SW 1271 (cell line): ENCODE results near the gene MYO1F.
"Not testable (repeated sequence)": the region's sequence is repeated elsewhere in the genome, so short reads cannot be mapped to it uniquely, and the experiment has no call there.

Source experiments
- DNase-seq, 2 experiments: peaks; one replicate each; lab custom pipeline; 2025; lab: John Stamatoyannopoulos, UW

The MYO1F gene

DNA sequence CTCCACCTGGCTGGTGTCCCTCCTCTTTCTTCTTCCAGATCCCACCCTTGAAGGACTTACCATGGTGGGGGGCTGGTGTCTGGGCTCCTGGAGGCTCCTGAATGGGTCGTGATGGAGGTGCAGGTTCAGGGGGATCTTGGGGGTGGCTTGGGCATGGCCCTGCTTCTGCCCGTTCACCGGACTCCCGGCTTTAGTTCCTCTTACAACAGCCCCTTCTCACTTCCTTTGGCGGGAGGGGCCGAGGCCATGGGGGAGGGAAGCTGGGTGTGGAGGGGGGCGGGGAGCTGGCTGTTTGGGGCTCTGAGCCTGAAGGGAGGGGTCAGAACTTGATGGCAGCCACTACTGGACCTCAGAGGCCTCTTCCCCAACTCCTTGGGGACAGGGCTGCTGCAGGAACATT is at the start of gene MYO1F:
MYO1F (minus strand) TSS at position 196 of the 400 bp plus-strand sequence; CDS start at position 63, 133 bp downstream.
- no peak for DNase-seq

DNA sequence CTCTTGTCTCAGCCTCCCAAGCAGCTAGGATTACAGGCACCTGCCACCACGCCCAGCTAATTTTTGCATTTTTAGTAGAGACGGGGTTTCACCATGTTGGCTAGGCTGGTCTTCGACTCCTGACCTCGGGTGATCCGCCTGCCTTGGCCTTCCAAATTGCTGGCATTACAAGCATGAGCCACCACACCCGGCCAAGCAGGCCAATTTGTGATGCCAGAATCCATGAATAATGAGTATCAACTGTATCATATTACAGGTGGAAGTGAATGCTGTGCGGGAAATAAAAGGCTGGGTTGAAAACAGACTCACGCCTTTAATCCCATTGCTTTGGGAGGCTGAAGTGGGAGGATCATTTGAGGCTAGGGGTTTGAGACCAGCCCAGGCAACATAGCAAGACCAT is 49.6 kb upstream of the MYO1F start:
- no peak for DNase-seq

DNA sequence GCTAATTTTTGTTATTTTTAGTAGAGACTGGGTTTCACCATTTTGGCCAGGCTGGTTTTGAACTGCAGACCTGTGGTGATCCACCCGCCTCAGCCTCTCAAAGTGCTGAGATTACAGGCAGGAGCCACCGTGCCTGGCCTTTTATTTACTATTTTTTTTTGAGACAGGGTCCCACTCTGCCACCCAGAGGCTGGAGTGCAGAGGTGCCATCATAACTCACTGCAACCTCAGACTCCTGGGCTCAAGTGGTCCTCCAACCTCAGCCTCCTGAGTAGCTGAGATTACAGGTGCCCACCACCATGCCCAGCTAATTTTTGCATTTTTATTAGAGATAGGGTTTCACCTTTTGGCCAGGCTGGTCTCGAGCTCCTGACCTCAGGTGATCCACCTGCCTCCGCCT is 45.6 kb upstream of the MYO1F start:
- DNase-seq, result not testable (repeated sequence)

DNA sequence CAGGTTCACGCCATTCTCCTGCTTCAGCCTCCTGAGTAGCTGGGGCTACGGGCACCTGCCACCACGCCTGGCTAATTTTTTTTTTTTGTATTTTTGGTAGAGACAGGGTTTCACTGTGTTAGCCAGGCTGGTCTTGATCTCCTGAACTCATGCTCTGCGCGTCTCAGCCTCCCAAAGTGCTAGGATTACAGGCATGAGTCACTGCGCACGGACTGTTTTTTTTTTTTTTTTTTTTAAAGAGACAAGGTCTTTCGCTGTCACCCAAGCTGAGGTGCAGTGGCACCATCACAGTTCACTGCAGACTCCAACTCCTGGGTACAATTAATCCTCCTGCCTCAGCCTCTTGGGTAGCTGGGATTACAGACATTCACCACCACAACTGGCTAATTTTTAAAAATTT is 41.5 kb upstream of the MYO1F start:
- DNase-seq, result peak in 1 of 2 experiments; percentile 27

DNA sequence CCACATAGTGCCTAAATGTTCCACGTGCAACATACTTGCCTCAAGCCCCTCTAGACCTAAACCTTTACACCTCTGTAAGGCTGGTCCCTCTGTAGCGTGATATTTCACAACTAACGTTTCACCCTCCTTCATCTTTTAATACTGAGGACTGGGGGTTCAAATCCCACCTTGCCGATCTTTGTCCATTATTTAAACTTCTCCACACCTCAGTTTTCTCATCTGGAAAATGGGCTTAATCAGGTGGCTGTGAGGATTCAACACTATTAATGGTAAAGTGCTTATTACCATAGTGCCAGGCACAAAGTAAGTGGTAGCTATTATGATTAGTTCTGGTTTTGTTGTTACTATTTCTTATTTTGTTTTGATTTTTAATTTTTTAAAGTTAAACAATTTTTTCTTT is 40.7 kb upstream of the MYO1F start:
- DNase-seq, result no peak

DNA sequence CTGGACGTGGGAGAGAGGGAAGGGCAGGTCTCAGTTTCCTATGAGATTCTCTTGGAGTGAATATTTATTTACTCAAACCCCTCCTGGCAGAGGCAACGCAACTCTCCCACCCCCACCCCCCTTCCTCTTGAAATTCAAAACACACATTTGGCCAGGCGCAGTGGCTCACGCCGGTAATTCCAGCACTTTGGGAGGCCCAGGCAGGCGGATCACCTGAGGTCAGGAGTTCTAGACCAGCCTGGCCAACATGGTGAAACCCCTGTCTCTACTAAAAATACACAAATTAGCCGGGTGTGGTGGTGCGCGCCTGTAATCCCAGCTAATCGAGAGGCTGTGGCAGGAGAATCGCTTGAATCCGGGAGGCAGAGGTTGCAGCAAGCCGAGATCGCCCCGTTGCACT is 40.1 kb upstream of the MYO1F start:
- DNase-seq, result not testable (repeated sequence)

DNA sequence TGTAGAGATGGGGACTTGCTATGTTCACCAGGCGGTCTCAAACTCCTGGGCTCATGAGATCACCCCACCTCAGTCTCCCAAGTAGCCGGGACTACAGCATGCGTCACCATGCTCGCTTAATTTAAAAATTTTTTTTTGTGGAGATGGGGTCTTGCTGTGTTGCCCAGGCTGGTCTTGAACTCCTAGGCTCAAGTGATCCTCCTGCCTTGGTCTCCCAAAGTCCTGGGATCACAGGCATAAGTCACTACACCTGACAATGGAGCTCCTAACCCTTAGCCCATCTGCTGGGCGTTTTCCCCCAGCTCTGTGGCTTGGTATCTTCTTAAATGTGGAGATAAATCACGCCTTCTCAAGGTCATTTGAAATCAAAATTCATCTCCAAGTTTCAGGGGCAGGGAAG is 39.6 kb upstream of the MYO1F start:
- DNase-seq, result no peak

DNA sequence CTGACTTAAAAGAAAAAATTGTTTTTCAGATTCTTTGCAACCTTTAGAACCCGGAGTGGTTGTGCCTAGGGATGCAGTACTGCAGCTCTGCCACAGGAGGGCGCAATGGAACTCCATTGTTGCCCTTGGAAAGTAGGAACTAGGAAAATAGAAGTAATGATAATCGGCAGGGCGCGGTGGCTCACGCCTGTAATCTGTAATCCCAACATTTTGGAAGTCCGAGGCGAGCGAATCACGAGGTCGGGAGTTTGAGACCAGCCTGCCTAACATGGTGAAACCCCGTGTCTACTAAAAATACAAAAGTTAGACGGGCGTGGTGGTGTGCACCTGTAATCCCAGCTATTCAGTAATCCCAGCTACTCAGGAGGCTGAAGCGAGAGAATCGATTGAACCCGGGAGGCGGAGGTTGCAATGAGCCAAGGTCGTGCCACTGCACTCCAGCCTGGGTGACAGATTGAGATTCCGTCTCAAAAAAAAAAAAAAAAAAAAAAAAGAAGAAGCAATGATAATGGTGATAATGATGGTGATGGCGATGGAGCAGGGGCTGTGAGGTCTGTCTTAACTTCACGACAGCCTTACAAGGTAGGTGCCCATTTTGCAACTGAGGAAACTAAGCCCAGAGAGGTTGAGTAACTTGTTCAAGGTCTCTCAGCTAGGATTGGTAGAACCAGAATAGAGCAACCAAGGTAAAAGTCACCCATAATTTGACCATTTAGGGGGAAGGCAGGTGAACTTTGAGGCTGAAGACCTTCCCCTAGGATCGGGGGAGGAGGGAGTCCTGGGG is 38.8 kb upstream of the MYO1F start:
- DNase-seq, result peak in 1 of 2 experiments; percentile 61

DNA sequence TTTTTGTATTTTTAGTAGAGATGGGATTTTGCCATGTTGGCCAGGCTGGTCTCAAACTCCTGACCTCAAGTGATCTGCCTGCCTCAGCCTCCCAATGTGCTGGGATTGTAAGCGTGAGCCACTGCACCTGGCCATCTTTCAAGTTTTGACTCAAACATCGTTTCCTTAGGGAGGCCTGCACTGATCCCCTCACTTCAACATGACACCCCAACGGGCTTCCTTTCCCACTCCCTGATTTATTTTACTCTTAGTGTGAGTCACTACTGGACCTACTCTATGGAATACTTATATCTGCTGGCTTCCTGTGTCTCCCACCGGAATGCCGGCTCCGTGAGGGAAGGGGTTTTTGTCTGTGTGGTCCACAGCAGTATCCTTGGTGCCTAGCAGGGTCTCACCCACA is 37.8 kb upstream of the MYO1F start:
- no peak for DNase-seq

DNA sequence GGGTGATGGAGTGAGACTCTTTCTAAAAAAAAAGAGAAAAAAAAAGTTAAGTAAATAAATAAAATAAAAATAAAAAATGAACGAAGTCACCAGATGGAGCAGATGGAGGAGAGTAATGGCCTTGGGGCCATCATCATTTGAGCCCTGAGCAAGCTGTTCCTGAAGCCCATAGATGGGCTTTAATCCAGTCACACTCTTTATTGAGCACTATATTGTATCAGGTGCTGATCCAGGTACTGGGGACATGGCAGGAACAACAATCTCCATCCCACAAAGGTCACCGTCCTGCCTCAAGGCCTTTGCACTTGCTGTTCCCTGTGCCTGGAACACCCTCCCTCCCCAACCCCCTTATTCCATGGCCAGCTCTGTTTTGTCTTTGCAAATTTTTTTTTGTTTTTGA is 37.2 kb upstream of the MYO1F start:
- DNase-seq, result no peak

DNA sequence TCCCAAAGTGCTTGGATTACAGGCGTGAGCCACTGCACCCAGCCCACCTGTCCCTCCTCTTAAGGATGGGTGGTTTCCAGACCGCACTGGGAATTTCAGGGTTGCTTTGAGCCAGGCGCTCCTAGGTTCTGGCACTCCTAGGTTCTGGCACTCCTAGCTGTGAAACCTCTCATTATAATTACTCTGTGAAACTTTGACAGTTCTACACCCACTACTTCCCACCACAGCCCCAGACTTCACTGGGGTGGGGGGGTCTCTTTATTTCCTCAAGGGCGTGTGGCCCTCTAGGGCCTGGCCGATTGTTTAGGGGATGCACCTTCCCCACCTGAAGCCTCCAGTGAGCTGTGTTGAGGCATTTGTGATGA is 35.5 kb upstream of the MYO1F start:
- no peak for DNase-seq

DNA sequence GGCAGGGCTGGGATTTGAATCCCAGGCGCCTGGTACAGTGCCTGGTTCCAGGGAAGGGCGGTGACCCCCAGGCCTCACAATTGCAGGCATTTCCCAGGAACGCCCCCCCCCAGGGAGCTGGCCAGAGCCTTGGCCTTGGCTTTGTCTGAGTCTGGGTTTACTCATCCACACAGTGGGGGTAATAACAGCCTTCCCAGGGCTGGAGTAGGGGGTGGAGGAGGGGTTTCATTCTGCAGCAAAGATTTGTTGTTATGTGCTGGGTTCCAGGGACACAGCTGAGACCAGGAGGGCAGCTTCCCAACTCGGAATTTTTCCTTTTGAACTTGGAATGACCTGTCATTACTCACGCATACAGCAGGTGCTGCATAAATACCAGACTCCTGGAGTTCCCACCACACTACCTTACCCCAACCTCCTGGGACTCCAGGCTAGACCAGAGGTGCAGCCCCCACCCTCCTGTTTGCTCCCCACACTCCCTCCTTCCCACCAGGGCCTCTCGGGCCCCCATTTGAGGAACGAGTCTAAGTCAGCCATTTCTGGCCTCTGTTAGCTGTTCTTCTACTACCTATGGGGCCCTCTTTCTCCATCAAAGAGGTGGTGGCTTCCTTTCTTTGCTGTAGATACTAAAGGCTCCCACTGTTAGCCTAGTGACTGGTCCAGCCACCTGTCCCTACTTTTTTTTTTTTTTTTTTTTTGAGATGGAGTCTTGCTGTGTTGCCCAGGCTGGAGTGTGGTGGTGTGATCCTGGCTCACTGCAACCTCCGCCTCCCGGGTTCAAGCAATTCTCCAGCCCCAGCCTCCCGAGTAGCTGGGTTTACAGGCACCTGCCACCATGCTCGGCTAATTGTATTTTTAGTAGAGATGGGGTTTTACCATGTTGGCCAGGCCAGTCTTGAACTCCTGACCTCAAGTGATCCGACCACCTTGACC is 34.9 kb upstream of the MYO1F start:
- DNase-seq, result no peak

DNA sequence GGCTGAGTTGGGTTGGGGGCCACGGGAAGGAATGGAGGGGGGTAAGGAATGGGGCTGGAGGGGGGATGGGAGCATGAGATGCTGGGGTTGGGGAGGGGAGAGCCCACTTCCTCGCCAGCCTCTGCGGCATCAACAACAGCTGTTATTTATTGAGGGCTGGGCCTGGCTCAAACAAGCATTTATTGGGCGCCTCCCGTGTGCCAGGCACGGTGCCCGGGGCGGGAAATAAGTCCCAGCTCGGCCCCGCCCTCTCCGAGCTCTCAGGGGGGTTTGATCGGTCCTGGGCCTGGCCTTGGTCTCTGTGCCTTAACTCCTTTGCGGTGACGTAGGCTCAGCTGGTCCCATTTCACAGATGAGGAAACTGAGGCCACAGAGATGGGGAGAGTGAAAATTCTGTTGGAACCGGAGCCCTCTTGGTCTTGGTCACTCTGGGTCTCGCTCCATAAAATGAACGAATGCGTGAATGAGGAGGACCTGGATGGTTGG is 34.2 kb upstream of the MYO1F start:
- DNase-seq, result no peak

DNA sequence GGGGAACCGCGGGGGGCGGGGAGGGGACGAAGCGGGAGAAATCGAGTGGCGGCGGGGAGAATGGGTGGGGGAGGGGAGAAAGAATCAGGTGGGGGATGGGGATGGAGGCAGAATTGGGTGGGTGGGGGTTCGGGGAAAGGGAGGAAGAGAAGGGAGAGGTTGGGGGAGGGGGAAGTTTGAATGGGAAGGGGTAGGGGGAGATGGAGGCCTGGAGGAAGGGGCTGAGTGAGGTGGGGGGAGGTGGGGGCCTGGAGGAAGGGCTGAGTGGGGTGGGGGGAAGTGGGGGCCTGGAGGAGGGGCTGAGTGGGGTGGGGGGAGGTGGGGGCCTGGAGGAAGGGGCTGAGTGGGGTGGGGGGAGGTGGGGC is 33.7 kb upstream of the MYO1F start:
- no peak for DNase-seq

DNA sequence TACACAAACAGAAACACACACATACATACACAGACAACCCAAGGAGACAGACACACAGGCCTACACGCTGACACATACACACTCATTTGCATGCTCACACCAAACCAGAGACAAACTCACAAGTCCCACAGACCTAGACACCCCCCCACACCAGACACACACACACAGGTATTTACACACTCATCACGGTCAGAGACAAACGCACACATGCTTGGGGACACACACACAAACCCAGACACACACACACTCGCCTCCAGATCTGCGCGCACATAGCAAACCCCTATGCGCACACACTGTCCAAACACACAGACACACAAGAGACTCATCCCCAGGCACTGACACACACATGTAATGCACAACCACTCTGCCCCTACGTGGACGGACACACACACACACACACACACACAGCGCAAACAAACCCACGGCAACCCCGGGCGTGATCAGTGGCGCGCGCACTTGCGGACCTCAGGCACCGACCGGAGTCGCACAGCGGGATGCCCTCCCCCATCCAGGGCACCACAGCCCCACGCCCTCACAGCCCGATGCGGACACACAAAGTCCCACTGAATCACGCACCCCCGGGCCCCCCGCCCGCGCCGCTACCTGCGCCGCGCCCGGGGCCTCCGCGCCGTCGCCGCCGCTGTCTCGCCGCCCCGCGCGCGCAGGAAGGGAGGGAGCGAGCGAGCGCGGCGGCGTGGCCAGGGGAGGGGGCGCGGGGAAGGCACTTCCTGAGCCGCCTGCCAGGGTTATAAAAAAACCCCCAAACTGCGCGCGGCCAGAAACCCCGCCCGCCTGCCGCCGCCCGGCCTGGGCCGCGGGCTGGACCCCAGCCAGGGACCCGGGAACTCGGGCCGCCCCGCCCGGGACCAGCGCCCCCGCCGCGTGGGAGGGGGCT is 33.0 kb upstream of the MYO1F start, which contains the start of gene ADAMTS10:
ADAMTS10 (minus strand) TSS at position 675 of the 895 bp plus-strand sequence. CDS start 5,005 bp downstream, outside the sequence.
- DNase-seq, result no peak

DNA sequence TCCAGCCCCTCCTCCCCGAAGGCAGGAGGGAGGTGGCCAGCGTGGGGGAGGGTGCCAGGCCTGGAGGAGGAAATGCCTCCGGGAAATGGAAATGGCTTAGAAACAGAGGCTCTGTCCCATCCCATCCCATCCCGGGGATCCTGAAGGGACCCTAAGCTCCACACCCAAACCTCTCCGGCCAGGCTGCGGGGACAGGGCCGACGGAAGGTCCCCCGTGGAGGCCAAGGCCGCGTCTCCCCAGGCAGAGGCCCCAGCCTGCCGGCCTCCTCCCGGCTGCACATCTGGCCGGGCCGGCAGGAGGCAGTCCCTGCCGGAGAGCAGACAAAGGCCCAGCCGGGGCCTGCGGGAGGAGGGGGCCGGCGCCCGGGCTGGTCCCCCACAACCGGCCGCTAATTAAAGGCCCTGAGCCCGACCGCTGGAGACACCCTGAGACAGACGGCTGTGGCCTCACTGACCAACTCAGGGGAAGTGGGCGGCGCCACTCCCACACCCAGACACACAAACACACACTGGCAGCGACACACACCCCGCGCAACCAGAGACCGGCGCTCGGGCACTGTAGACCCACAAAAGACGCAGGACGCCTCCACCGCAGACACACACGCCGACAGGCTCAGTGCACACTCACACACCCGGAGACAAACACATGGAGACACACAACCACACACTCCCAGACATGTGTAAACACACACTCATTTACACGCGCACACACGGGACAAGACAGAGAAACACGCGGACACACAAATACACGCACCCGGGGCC is 32.2 kb upstream of the MYO1F start:
- no peak for DNase-seq

DNA sequence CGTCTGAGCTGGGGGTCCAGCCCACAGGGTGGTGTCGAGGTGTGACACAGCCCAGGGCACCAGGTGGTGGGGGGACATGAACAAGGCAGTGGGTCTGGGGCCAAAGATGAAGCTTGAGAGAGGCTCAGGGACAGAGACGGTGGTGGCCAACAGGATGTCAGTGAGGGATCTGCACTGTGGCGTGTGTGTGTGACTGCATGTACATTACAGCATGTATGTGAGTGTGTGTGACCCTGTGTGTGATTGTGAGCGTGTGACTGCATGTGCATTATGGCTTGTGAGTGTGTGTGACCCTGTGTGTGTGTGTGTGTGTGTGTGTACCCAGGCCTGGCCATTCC is 31.7 kb upstream of the MYO1F start:
- DNase-seq, result no peak

DNA sequence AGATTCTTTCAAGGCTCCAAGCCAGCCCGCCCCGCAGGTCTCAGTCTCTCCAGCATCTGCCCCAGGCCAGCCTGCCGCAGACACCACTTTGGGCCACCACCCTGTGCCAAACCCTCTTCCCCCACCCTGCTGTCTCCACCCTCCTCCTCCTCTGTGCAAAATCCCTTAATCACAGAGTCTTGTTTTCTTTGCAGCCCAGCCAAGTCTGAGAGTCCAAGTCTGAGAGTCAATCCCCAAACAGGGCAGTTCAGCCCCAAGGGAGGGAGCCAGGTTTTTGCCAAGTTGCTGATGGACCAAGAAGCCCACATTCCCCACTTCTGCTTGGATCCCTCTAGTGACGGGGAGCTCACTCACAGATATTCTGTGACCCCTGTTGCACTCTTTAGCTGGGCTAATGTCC is 30.1 kb upstream of the MYO1F start:
- DNase-seq, result no peak

DNA sequence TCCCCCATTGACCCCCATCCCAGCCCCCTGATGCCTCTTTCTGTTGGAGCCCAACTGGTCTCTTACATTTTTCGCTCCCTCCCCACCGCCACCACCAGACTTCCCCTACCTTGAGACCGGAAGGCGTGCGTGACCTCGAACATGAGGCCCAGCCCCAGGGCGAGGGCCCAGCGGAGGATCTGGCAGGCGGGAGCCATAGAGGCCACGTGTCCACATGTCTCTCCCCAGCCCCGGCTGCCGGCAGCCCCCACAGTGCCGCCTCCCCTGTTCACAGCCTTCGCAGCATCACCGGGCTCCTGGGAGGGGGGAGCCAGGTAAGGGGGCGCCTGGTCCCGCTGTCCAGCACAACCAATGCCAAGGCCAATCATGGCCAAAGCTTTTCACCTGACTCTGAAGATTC is 28.3 kb upstream of the MYO1F start:
- no peak for DNase-seq

DNA sequence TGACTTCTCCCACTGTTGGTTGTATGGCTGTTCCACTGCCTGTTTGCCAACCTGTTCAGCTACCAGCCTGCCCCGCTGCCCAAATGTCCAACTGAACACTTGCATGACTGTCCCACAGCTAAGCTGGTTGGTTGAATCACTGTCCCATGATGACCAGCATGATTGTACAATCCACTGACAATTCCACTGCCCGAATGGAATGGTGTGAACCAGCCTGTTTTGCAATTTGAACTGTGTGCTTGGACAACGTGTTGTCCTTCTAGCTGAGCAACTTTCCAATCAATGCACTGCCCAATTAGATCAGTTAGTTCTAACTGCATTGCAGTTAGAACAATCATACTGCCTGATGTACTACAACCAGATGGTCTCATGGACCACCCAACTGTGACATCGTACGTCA is 24.6 kb upstream of the MYO1F start:
- DNase-seq, result no peak

DNA sequence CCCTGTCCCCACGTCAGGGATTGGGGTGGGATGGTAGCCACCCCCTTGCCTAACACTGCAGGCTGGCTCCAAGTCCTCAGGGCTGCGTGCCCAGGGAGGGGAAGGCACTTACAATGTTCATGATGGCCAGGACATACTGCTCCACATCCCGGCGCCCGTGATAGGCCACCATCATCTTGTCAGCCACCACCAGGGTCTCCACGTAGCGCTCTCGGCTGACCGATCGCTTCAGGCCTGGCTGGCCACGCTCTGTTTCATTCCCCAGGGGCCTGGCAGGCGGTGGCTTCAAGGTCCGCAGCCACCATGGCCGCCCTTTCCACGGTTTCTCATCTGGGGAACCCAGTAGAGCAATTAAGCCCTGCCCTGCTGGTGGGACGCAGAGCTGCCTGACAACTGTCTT is 23.6 kb upstream of the MYO1F start:
- no peak for DNase-seq
